NCI-H187 (cell line): ENCODE measurements around the gene TMEM203.

Source experiments
- DNase-seq, 2 experiments: peaks; one replicate each; lab custom pipeline; 2025; lab: John Stamatoyannopoulos, UW

TMEM203 gene

DNA sequence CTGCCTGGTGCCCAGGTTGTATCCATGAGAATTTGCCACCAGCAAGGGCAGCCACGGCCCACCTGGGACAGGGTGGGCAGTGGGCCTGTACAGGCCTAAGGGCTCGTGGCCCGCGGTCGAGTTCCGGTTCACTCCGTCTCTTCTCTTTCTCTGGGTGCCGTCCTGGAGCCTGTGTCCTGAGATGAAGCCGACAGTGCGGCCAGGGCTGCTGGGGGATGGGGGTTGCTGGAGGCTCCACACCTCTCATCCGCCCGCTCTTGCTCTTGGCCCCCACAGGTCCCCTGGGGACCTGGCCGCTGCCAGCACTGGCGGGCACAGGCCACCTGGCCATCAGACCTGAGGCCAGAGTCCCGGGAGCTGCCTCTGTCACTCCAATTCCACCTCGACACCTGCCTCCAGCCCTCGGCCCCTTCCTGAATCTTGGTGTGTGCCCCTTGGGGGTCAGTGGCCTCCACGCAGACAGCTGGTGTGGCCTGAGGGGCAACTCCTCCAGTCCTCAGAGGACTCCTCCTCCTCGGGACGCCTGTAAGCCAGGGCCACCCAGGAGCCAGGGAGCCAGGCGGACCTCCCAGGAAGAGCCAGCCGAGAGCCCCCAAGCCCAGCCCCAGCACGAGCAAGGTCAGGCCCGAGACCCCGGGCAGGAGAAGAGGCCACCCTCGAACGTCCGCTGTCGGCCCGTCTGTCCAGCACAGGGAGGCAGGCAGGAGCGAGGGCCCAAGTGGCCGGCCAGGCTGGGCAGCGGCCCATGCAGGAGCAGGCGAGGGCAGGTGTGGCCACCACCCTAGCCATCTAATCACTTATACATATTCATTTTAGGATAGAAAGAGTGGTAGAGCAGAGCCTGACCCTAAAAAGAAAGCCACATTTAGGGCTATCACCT is 40.8 kb downstream of the TMEM203 start:
- DNase-seq, result no peak

DNA sequence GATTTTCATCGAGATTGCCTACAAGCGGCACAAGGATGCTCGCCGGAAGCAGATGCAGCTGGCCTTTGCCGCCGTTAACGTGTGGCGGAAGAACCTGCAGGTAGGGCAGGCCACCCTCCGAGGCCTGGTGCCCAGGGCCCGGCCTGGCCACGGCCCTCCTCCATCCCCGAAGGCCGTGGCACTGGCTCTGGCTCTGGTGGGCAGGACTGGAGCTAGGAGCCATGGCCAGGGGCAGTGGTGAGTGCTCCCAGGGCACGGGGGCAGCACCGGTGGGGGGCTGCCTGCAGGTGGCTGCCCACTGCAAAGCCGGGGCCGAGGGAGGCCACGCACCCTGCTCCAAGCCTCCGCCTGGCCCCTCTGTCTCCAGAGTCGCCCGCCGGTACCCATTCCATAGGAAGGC is 41.6 kb downstream of the TMEM203 start:
- DNase-seq, result no peak

DNA sequence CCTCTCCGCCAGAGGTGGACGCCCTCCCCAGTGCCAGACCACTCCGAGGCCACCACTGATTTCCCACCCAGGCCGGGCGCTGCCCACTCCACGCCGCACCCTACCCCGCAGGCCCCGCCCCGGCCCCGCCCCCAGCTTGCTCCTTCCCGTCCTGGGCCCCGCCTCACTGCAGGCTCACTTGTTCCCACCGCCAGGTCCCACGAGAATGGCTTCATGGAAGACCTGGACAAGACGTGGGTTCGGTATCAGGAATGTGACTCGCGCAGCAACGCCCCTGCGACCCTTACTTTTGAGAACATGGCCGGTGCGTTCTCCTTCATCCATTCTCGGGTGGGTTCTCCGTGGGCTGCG is 42.1 kb downstream of the TMEM203 start:
- DNase-seq, result no peak

DNA sequence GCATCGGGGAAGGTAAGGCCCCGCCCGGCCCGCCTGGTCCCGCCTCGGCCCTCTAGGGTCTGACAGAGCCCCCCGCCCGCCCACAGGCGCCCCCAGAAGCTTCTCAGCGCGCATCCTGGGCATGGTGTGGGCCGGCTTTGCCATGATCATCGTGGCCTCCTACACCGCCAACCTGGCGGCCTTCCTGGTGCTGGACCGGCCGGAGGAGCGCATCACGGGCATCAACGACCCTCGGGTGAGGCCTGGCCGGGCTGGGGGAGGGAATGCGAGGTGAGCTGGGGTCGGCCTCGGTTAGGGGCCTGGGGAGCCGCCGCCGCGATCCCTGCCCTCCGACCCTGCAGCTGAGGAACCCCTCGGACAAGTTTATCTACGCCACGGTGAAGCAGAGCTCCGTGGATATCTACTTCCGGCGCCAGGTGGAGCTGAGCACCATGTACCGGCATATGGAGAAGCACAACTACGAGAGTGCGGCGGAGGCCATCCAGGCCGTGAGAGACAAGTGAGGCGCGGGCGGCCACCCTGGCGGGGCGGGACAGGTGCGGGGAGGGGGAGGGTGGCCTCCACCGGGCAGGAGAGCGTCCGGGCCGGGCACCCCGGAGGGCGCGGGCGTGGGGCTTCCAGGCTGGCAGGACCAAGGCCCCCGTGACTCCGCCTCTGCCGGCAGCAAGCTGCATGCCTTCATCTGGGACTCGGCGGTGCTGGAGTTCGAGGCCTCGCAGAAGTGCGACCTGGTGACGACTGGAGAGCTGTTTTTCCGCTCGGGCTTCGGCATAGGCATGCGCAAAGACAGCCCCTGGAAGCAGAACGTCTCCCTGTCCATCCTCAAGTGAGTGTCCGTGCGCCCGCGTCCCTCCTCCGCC is 42.7 kb downstream of the TMEM203 start:
- DNase-seq, result no peak

DNA sequence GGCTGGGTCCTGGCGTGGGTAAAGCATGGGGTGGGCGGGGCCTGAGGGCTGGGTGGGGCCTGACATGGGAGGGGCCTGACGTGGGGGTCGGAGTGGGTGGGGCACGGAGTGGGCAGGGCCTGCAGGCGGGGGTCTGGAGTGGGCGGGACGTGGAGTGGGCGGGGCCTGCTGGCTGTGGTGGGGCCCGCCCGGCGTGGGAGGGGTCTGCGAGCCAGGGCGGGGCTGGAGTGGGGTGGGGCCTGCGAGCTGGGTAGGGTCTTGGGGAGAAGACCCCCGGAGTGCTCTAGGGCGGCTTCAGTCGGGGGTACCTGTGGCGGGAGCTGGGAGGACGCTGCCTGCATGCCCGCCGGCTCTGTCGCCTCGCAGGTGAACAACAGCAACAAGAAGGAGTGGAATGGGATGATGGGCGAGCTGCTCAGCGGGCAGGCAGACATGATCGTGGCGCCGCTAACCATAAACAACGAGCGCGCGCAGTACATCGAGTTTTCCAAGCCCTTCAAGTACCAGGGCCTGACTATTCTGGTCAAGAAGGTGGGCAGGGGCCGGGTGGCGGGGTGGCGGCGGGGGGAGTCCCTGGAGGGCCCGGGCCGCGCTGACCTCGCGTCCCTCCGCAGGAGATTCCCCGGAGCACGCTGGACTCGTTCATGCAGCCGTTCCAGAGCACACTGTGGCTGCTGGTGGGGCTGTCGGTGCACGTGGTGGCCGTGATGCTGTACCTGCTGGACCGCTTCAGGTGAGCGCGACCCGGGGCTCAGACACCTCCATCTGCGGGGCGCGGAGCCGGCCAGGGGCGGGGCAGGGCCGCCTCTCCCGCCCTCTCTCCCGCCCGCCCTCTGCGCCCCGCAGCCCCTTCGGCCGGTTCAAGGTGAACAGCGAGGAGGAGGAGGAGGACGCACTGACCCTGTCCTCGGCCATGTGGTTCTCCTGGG is 43.6 kb downstream of the TMEM203 start:
- DNase-seq, result no peak

DNA sequence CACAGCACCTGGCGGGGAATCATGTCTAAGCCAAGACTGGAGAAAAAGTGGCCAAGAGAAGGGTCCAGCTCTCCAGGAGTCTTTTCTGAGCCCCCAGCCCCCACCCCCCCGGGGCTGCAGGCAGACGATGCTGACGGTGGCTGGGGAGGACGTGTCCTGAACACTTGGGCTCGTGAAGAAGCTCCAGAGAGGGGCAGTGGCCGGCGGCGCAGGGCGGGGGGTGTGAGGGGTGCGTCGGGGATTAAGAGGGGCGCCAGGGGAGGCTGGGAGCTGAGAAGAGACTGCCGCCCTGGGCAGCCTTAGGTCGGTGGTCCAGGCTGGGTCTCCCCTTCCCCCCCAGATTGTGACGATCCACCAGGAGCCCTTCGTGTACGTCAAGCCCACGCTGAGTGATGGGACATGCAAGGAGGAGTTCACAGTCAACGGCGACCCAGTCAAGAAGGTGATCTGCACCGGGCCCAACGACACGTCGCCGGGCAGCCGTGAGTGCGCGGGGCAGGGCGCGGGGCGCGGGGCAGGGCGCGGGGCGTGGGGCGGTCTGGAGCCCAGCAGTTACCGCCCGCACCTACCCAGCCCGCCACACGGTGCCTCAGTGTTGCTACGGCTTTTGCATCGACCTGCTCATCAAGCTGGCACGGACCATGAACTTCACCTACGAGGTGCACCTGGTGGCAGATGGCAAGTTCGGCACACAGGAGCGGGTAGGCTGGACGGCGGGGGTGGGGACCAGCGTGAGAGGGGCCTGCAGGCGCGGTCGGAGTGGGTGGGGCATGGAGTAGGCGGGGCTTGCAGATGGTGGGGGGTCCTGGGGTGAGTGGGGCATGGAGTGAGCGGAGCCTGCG is 44.5 kb downstream of the TMEM203 start:
- no peak for DNase-seq

DNA sequence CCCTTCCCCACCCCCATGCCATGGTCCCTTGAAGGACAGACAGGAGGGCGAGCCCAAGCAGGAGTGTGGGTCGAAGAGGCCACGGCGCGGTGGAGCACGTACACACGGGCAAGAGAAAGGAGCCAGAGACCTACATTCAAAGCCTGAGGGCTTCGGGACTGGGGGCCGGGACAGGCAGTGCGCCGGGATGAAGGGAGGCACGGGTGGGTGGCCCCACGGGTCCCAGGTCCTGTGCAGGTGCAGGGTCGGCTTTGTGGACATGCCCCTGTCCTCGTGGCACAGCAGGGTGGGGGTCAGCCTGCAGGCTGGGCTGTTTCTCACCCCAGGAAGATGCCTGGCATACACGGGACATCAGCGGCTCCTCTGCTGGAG is 45.4 kb downstream of the TMEM203 start:
- no peak for DNase-seq

DNA sequence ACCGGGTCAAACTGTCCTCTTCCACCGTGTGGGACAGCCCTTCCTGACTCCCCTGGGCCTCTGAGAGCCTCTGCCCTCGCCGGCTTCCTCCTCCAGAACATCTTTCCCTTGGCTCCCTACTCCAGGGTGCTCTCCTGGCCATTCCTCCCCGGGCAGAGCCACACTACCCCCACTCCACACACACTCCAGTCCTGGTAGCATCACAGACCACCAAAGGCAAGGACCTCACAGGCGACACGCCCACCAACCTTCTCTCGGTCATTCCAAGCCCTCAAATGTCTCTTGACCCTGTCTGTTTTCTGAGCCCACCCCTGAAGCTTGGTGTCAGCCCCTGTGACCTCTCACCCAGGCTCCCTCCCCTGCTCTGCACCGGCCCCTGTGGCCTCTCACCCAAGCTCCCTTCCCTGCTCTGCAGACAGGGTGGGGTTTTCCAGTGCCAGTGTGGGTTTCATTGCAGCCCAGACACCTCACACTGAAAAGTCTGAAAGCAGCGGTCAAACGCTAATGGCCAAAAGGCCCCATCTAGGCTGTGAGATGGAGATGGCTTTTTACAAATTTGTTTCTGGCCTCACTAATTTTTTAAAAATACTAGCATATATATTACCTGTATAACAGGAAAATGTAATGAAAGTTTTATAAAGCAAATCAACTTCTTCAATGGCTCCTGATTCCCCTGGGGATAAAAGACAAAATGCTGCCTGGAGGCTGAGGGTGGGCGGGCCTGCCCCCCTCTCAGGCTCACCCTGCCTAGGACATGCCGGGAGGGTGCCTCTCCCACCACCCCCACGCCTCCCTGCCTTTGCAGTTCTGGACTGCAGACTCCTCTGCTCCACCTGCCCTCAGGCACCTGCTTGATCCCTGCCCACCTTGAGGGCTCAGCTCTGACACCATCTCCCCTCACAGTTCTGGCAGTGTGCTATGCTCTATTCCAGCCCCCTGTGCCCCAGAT is 46.1 kb downstream of the TMEM203 start:
- no peak for DNase-seq

DNA sequence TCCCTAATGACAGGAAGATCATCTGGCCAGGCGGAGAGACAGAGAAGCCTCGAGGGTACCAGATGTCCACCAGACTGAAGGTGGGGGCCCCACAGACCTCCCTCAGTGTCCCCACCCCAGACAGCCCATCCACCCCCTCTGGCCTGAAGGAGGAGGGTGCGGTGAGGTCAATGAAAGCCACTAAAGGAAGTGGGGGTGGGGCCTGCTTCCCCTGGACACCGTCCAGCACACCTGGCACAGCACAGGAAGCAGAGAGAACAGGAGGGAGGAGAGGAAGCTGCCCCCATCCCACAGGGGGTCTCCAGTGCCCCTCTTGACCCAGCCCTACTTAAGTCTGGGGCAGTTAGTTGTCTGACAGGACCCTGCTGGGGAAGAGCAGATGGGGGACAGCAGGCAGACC is 46.8 kb downstream of the TMEM203 start:
- no peak for DNase-seq

DNA sequence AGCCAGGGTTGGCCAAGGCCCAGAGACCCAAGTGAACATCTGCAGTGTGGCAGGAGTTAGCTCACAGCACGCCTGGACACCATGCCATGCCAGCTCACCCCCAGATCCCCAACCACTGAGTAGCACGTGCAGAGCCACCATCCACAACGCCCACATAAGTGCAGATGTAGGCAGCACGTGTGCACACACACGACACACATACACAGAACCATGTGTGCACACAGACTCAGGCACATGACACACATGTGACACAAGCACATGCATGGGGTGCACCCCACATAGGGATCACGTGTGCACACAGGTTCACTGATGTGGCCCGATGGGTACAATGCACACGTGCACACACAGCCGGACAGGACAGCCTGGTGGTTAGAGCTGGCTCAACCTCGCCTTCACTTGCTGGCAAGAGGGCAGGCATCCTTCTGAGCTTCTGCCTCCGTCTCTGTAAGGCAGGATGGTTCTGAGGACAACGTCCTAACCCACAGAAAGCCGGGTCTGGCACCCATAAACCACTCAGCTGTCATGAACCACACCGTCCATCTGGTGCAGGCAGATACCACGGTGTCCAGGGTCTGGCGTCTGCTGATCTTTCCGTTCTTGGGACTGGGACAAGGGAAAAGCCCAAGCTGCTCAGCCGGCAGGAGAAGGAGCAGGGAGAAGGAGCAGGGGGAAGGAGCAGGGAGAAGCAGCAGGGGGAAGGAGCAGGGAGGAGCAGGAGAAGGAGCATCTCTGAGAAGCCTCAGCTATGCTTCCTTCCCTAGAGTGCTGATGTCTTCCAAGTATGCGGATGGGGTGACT is 47.6 kb downstream of the TMEM203 start:
- DNase-seq, result no peak

DNA sequence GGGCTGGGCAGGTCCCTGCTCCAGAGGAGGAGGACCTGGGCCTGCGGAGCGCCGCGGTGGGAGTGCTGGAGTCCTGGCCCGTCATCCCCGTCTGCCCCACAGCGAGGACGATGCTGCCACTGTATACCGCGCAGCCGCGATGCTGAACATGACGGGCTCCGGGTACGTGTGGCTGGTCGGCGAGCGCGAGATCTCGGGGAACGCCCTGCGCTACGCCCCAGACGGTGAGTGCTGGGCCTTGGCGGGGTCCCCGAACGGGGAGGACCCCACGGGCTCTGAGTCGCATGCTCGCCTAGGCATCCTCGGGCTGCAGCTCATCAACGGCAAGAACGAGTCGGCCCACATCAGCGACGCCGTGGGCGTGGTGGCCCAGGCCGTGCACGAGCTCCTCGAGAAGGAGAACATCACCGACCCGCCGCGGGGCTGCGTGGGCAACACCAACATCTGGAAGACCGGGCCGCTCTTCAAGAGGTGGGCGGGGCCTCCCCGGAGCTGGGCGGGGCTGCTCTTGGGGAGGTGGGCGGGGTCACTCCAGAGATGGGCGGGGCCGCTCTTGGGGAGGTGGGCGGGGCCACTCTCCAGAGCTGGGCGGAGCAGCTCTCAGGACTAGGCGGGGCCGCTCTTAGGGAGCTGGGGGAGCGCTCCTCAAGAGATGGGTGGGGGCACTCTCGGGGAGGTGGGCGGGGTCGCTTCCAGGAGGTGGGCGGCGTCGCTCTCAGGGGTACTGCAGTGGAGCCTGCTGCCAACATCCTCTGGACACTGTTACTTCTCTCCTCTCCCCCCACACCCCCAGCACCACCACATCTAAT is 48.7 kb downstream of the TMEM203 start:
- peak in 1 of 2 experiments; percentile 11 for DNase-seq
